Karpas-422 (cell line): Measurements from ENCODE around the gene SNRNP70. TPM values are rescaled to one million over a fixed set of nuclear protein-coding genes. Genes with fewer than 3 reads are reported as not detected.
"Not testable (repeated sequence)": the region's sequence is repeated elsewhere in the genome, so short reads cannot be mapped to it uniquely, and the experiment has no call there.

Experiments
- DNase-seq: peaks from one replicate; pipeline ENCODE4 v3.0.0-alpha.2; 2015
- H2AFZ ChIP-seq: fragments of 200-600 bp; sonication (generic); 2 replicates; pipeline ENCODE4 v1.6.1; 2014; ENCODE audit warnings: antibody characterized with exemption, low read length, mixed read lengths
- H3K27ac ChIP-seq: fragments of 200-600 bp; sonication (generic); 2 replicates; pipeline ENCODE4 v1.5.1; 2014; ENCODE audit warnings: mild to moderate bottlenecking, low read length, moderate library complexity
- H3K27me3 ChIP-seq: fragments of 200-600 bp; sonication (generic); 2 replicates; pipeline ENCODE4 v1.6.1; 2014; ENCODE audit warnings: low read length, mixed read lengths
- H3K36me3 ChIP-seq: fragments of 200-600 bp; sonication (generic); 2 replicates; pipeline ENCODE4 v1.6.1; 2014; ENCODE audit warnings: low read length, mixed read lengths; ENCODE audit not compliant: insufficient read depth
- H3K4me1 ChIP-seq: fragments of 200-600 bp; sonication (generic); 2 replicates; pipeline ENCODE4 v1.6.1; 2014; ENCODE audit warnings: mild to moderate bottlenecking, low read length, mixed read lengths
- H3K4me2 ChIP-seq: fragments of 200-600 bp; sonication (generic); 2 replicates; pipeline ENCODE4 v1.6.1; 2014; ENCODE audit warnings: low read length, low read depth, mild to moderate bottlenecking; ENCODE audit not compliant: poor library complexity, severe bottlenecking
- H3K4me3 ChIP-seq: fragments of 200-600 bp; sonication (generic); 2 replicates; pipeline ENCODE4 v1.5.1; 2014; ENCODE audit warnings: mild to moderate bottlenecking, antibody characterized with exemption, low read length, mixed read lengths
- H3K79me2 ChIP-seq: fragments of 200-600 bp; sonication (generic); 2 replicates; pipeline ENCODE4 v1.6.1; 2014; ENCODE audit warnings: mild to moderate bottlenecking, low read length, mixed read lengths
- H3K9ac ChIP-seq: fragments of 200-600 bp; sonication (generic); 2 replicates; pipeline ENCODE4 v1.6.0; 2014; ENCODE audit warnings: low read length
- H3K9me2 ChIP-seq: fragments of 200-600 bp; sonication (generic), shearing (Covaris generic); replicated peaks from 2 replicates; pipeline ENCODE4 v1.6.0; 2014; ENCODE audit warnings: mild to moderate bottlenecking, low read length, moderate library complexity; ENCODE audit not compliant: insufficient read depth
- H3K9me3 ChIP-seq: fragments of 300-700, 200-600 bp; sonication (generic); 2 replicates; pipeline ENCODE4 v1.6.1; 2014; ENCODE audit warnings: low read length, mixed read lengths
- H4K20me1 ChIP-seq: fragments of 200-600 bp; sonication (generic); 2 replicates; pipeline ENCODE4 v1.6.1; 2014; ENCODE audit warnings: mild to moderate bottlenecking, antibody characterized with exemption, low read length, low read depth; ENCODE audit not compliant: insufficient read depth
- total RNA-seq: library from RNA; depleted of rRNA; stranded (reverse); fragments of >200 nt; shearing (Covaris generic); gene quantifications from 2 replicates; pipeline ENCODE4 v1.2.3, GENCODE V29; 2014; ENCODE audit warnings: low replicate concordance; rRNA removed

The SNRNP70 gene
- total RNA-seq: 420 and 646 TPM in 2 replicates

- Histone ChIP-seq H4K20me1 (peaks cover 41% of the 10 kb centered on the region), H3K9me2 (no peaks in the 10 kb centered on the region), H3K9me3 (no peaks in the 10 kb centered on the region), H3K27ac (peak within 1 kb of the TSS; percentile 64), H3K79me2 (peaks cover 45% of the 10 kb centered on the region), H3K4me2 (peak within 1 kb of the TSS; percentile 97), H3K9ac (peak within 1 kb of the TSS; percentile 95), H3K36me3 (peaks cover 33% of the 10 kb centered on the region), H2AFZ (peak within 1 kb of the TSS; percentile 72), H3K27me3 (no peaks in the 10 kb centered on the region), H3K4me3 (peak within 1 kb of the TSS; percentile 95), H3K4me1 (peaks cover 20% of the 10 kb centered on the region)
- DNase-seq: peak; percentile 100
Measured at GRCh38 chr19:49085020-49085867, at the start of gene SNRNP70. SNRNP70 (plus strand) TSS chr19:49085451; CDS start chr19:49086415, 964 bp downstream.

GRCh38 chr19:49036815-49037214 is 48.4 kb upstream of the SNRNP70 start, which contains the start of gene CGB1:
CGB1 (minus strand) TSS chr19:49036895; CDS start chr19:49036711, 184 bp downstream.
- H3K79me2 ChIP-seq, H3K4me2 ChIP-seq, H3K9ac ChIP-seq, H3K9me2 ChIP-seq, H2AFZ ChIP-seq, H3K9me3 ChIP-seq, H3K27ac ChIP-seq, H4K20me1 ChIP-seq, H3K27me3 ChIP-seq, H3K4me1 ChIP-seq, H3K4me3 ChIP-seq, H3K36me3 ChIP-seq: not testable (repeated sequence)
- DNase-seq: peak; percentile 91

GRCh38 chr19:49038111-49038510 is 47.1 kb upstream of the SNRNP70 start:
- not testable (repeated sequence) for H4K20me1 ChIP-seq, H3K27me3 ChIP-seq, H3K9me2 ChIP-seq, H3K4me1 ChIP-seq, H3K4me3 ChIP-seq, H3K79me2 ChIP-seq, H3K9ac ChIP-seq, H3K27ac ChIP-seq, H3K36me3 ChIP-seq, H3K9me3 ChIP-seq, DNase-seq, H2AFZ ChIP-seq, H3K4me2 ChIP-seq

GRCh38 chr19:49038557-49039276 is 46.5 kb upstream of the SNRNP70 start:
- not testable (repeated sequence) for H2AFZ ChIP-seq, H3K9me3 ChIP-seq, H3K27me3 ChIP-seq, H4K20me1 ChIP-seq, H3K9ac ChIP-seq, H3K79me2 ChIP-seq, H3K4me1 ChIP-seq, H3K36me3 ChIP-seq, DNase-seq, H3K9me2 ChIP-seq, H3K4me3 ChIP-seq, H3K27ac ChIP-seq, H3K4me2 ChIP-seq

GRCh38 chr19:49039736-49040135 is 45.5 kb upstream of the SNRNP70 start:
- not testable (repeated sequence) for H3K36me3 ChIP-seq, H3K9me2 ChIP-seq, H4K20me1 ChIP-seq, H3K27ac ChIP-seq, H3K79me2 ChIP-seq, H3K4me2 ChIP-seq, DNase-seq, H3K4me3 ChIP-seq, H3K9ac ChIP-seq, H3K4me1 ChIP-seq, H2AFZ ChIP-seq, H3K9me3 ChIP-seq, H3K27me3 ChIP-seq

GRCh38 chr19:49042177-49042576 is 43.1 kb upstream of the SNRNP70 start:
- Histone ChIP-seq H3K36me3 (no peaks in the 10 kb centered on the region), H3K4me3 (no peak overlapping the region), H3K27me3 (no peaks in the 10 kb centered on the region), H3K79me2 (no peaks in the 10 kb centered on the region), H3K9ac (no peak overlapping the region), H4K20me1 (no peaks in the 10 kb centered on the region), H3K9me2 (no peaks in the 10 kb centered on the region), H3K4me1 (no peaks in the 10 kb centered on the region), H2AFZ (no peak overlapping the region), H3K9me3 (no peaks in the 10 kb centered on the region), H3K27ac (no peak overlapping the region), H3K4me2 (no peak overlapping the region)
- DNase-seq: no peak

GRCh38 chr19:49042666-49043065 is 42.6 kb upstream of the SNRNP70 start:
- H3K4me2 ChIP-seq, H3K4me1 ChIP-seq, H3K9ac ChIP-seq: not testable (repeated sequence)

GRCh38 chr19:49043548-49043947 is 41.7 kb upstream of the SNRNP70 start, which contains the start of gene CGB5:
CGB5 (plus strand) TSS chr19:49043848; CDS start chr19:49044210, 362 bp downstream.
- not testable (repeated sequence) for H3K9me3 ChIP-seq, DNase-seq, H3K36me3 ChIP-seq, H3K9me2 ChIP-seq, H3K79me2 ChIP-seq, H2AFZ ChIP-seq, H3K4me2 ChIP-seq, H4K20me1 ChIP-seq, H3K27ac ChIP-seq, H3K4me1 ChIP-seq, H3K4me3 ChIP-seq, H3K9ac ChIP-seq, H3K27me3 ChIP-seq

More at GRCh38 chr19:49042666-49043065, 42.6 kb upstream of the SNRNP70 start:
- H4K20me1 ChIP-seq, DNase-seq, H3K36me3 ChIP-seq, H3K4me3 ChIP-seq, H3K9me3 ChIP-seq, H3K79me2 ChIP-seq, H3K27me3 ChIP-seq, H3K9me2 ChIP-seq, H3K27ac ChIP-seq, H2AFZ ChIP-seq: not testable (repeated sequence)
